ENCODE results near the gene RAB13.
"Not testable (repeated sequence)": the region's sequence is repeated elsewhere in the genome, so short reads cannot be mapped to it uniquely, and the experiment has no call there.

RAB13 gene

GRCh38 chr1:153985941-153986761 lies at the start of gene RAB13:
TSS of gene RAB13 (minus strand) at chr1:153986339. CDS start at chr1:153986236, 103 bp downstream.
- DNase-seq, result no peak

DNA sequence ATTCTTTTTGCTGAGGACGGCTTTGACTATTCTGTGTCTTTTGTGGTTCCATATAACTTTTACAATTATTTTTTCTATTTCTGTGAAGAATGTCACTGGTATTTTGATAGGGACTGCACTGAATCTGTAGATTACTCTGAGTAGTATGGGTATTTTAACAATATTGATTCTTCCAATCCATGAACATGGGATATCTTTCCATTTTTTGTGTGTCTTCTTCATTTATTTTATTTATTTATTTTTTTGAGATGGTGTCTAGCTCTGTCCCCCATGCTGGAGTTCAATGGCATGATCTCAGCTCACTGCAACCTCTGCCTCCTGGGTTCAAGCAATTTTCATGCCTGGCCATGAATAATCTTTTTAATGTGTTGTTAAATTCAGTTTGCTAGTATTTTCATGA lies 47.6 kb upstream of the RAB13 start:
- DNase-seq, result not testable (repeated sequence)

- no peak for DNase-seq
These were observed 33.8 kb upstream of the RAB13 start for GRCh38 chr1:154019940-154020339.

DNA sequence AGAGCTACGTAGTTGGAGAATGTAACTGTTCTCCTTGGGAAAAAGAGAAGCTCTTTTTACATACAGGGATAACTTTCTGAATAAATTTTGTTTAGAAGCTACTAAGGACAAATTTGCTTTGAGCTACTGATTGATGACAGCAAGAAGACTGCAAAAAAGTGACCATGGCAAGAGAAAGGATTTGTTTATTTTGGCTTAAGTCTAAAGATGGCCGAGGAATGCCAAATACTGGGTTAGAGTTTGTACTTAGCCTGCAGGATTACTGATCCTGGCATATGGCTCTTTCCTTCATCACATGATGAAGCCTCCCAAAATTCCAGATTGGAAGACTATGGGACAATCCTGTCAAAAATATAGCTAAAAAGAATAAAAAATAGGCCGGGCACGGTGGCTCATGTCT lies 33.1 kb upstream of the RAB13 start:
- DNase-seq, result no peak

GRCh38 chr1:154014154-154014907 lies 28.2 kb upstream of the RAB13 start:
- no peak for DNase-seq

GRCh38 chr1:154012543-154012942 lies 26.4 kb upstream of the RAB13 start:
- DNase-seq, result not testable (repeated sequence)

DNA sequence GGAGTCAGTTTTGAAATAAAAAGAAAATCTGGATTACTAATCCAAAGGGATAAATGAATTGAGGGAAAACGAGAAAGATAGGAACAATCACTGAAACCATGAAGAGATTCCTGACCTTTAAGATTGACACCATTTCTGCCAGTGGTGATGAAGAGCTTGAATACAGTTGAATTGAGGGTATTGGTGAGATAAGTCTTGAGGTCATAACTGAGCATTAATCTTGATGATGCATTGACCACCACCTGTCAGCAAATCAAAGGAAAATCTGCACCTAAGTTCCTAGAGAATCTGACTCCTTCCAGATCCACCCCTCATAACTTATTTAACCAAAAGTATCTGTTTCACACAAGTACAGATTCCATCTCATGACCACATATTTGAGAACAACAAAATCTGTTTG lies 26.0 kb upstream of the RAB13 start:
- DNase-seq, result no peak

DNA sequence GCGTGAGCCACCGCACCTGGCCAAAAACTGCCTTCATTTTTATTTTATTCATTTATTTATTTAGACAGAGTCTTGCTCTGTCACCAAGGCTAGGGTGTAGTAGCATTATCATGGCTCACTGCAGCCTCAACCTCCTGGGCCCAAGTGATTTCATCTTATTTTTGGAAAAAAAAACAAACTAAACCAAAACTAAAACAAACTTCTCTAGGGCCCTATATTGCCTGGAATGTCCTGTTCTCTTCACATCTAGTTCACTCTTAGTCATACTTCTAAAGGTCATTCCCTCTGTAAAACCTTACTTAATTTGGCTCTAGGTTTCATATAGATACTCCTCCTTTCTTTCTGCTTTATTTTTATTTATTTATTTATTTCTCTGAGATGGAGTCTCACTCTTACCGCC lies 20.0 kb upstream of the RAB13 start:
- no peak for DNase-seq

GRCh38 chr1:154000420-154000819 lies 14.3 kb upstream of the RAB13 start:
- no peak for DNase-seq

- DNase-seq, result not testable (repeated sequence)
These were observed 10.7 kb upstream of the RAB13 start for GRCh38 chr1:153996882-153997281.

GRCh38 chr1:153995640-153996039 lies 9.5 kb upstream of the RAB13 start:
- no peak for DNase-seq

DNA sequence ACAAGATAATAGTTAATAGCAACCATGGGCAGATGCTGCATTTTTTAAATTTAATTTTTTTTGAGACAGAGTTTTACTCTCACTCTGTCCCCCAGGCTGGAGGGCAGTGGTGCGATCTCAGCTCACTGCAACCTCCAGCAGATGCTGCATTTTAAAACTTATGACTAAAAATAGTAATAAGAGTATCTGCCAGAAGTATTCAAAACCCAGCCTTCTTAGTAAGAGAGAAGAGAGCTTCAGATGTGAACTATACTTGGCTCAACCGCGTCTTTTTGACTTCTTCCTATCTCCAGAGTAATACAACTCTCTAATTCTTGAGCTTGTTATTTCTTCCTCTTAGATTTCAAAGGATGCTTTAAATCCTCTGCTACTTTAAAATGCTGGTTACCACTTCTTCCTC lies 9.1 kb upstream of the RAB13 start:
- no peak for DNase-seq

- no peak for DNase-seq
These were observed 5.7 kb upstream of the RAB13 start for GRCh38 chr1:153991806-153992205.

DNA sequence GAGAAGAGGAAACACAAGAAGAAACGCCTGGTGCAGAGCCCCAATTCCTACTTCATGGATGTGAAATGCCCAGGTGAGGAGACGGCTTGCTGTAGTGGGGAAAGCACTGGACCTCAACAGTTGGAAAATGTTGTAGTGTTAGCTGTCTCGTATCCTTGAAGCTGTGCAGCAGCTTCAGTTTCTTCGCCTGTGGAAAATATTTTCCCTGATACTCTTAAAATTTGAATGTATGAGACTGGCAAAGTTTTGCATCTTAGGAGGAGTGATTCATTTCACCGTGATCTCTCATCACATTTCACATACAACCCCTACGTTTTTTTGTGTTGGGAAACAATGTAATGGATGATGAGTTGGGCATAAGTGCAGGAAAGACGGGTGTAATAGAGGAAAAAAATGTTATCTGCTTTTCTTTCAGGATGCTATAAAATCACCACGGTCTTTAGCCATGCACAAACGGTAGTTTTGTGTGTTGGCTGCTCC lies 5.1 kb upstream of the RAB13 start:
- DNase-seq, result no peak

DNA sequence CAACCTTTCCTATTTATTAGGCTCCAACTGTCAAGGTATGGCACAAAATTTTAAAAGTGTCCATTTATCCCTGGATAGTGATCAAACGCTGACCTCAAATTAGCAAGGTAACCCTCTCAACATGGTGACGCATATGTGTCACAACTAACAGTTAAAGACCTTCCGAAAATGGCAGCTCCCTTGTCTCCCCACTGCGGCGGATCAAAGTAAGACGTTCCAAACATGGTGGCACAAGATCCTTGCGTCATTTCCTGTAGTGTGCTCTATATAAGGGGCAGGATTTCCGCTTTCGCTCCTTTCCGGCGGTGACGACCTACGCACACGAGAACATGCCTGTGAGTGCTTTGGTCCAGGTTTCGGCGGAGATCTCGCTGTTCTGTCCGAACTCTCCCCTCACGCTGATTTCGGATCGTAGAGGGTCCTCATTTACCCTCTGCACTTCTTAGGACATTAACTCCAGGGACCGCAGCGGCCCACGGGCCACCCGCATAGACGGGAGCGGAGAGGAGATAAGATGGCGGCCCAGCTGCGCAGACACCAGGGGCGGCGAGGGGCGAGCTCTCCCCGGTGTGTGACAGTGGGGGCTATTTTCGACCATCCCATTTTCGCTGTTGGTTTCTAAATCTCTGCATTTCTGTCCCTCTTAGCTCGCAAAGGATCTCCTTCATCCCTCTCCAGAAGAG lies 4.5 kb upstream of the RAB13 start, which contains the start of gene RPS27:
Gene RPS27 (plus strand): TSS at position 295 of the 683 bp plus-strand sequence. CDS start 35 bp downstream, at position 330.
- peak; percentile 81 for DNase-seq

GRCh38 chr1:153987621-153988020 lies 1.5 kb upstream of the RAB13 start:
- DNase-seq, result no peak

DNA sequence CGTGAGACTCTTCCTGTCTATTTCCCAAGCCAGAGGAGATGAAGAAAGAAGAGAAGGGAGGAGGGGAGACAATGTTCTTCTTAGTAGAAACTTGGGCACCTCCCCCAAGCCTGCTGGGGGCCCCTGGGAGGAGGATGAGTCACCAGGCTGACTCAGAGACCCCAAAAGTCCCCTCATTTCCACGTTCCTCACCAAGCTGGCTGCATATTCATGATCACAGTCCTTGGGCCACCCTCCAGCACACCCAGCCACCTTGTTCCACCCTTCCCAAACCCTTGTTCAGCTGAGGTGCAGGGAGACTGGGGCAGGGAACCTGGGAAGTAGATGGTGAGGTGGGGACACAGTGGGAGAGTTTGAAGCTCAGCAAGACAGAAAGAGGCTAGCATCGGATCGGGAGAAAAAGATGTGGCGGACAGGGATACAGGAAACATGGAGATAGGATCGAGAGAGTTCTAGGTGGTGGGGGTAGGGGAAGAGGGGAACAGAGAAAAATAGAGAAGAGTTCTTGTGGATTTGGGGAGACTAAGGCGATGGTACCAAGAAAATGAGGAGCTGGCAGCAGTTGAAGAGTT lies 712 bp downstream of the RAB13 start:
- DNase-seq, result no peak

- DNase-seq, result no peak
These were observed 1.8 kb downstream of the RAB13 start for GRCh38 chr1:153984123-153984894.

DNA sequence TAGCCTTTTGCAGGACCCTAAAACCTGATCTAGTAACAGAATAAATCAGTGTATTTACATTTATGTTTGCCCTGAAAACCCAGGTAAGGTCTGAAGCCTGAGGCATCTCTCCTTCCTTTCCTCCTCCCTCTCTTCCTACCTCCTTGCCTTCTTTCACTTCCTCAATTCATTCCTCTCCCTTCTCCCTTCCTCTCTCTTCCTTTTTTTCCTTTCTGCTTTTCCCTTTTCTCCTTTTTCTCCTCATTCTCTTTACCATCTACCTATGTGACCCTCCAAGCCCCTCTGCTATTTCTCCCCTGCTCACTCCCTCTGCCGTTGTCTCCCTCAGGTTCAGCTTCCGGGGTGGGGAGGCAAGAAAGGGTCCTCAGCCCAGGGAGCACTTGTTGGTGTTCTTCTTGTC lies 4.4 kb downstream of the RAB13 start:
- not testable (repeated sequence) for DNase-seq

GRCh38 chr1:153979091-153979490 lies 7.0 kb downstream of the RAB13 start:
- not testable (repeated sequence) for DNase-seq

- no peak for DNase-seq
These were observed 7.7 kb downstream of the RAB13 start for GRCh38 chr1:153978274-153978909.
